Neutrophil (primary cell): ENCODE results near the gene DCP1B.
A peak's percentile ranks its signal among the peaks of the same experiment; 100 is the strongest.

Experiments used
- H3K27ac ChIP-seq: fragments of 200-600 bp; sonication (generic); 2 replicates; pipeline ENCODE4 v1.5.1; 2016; ENCODE audit warnings: mild to moderate bottlenecking, moderate library complexity
- H3K27me3 ChIP-seq: fragments of 200-600 bp; sonication (generic); 2 replicates; pipeline ENCODE4 v1.6.0; 2016; ENCODE audit warnings: mild to moderate bottlenecking
- H3K36me3 ChIP-seq: fragments of 200-600 bp; sonication (generic); 2 replicates; pipeline ENCODE4 v1.5.1; 2017
- H3K4me1 ChIP-seq, 2 experiments: fragments of 200-600 bp in 1 of 2; sonication (generic) in 1 of 2; 1 replicate in 1 of 2; 2 replicates in 1 of 2; pipeline versions ENCODE4 v1.5.1 to v1.6.1; 2013 to 2016; ENCODE audit warnings: low read depth in 1 of 2, low read length in 1 of 2, mild to moderate bottlenecking in 1 of 2, moderate library complexity in 1 of 2; ENCODE audit not compliant: control insufficient read depth in 1 of 2, insufficient read depth in 1 of 2
- H3K4me3 ChIP-seq, 2 experiments: fragments of 200-600 bp in 1 of 2; sonication (generic) in 1 of 2; 1 replicate in 1 of 2; 2 replicates in 1 of 2; pipeline ENCODE4 v1.5.1; 2013 to 2016; ENCODE audit warnings: low read depth in 1 of 2, low read length in 1 of 2, mild to moderate bottlenecking in 1 of 2, moderate library complexity in 1 of 2
- H3K9me3 ChIP-seq: fragments of 200-600 bp; sonication (generic); 2 replicates; pipeline ENCODE4 v1.5.1; 2016
- TF ChIP-seq, protein P1 (sequence below): fragments of 200-600 bp; sonication (generic); IDR thresholded peaks from 2 replicates; pipeline ENCODE4 v1.5.1; 2016; ENCODE audit warnings: antibody characterized with exemption

Gene DCP1B

DNA sequence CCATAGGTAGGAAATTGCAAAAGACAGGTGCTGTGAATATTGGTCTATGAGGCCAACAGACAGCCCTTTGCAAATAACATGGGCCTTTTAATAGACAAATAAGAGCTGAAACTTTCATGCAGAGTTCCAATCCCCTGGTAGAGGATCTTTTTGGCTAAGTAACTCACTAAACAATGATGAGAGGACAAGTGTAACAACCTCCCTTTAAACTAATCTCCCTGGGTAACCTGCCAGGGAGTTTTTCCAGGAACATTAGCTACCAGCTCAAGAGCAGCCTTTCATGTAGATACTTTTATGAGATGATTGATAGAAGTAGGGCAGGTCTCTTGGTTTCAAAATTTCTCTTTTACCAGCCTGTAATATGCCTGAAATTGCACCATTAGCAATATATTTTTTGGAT, 34.8 kb upstream of the DCP1B start:
- no peaks in the 10 kb centered on the region for H3K36me3 ChIP-seq
- TF ChIP-seq, protein P1, sequence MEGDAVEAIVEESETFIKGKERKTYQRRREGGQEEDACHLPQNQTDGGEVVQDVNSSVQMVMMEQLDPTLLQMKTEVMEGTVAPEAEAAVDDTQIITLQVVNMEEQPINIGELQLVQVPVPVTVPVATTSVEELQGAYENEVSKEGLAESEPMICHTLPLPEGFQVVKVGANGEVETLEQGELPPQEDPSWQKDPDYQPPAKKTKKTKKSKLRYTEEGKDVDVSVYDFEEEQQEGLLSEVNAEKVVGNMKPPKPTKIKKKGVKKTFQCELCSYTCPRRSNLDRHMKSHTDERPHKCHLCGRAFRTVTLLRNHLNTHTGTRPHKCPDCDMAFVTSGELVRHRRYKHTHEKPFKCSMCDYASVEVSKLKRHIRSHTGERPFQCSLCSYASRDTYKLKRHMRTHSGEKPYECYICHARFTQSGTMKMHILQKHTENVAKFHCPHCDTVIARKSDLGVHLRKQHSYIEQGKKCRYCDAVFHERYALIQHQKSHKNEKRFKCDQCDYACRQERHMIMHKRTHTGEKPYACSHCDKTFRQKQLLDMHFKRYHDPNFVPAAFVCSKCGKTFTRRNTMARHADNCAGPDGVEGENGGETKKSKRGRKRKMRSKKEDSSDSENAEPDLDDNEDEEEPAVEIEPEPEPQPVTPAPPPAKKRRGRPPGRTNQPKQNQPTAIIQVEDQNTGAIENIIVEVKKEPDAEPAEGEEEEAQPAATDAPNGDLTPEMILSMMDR: no peak

DNA sequence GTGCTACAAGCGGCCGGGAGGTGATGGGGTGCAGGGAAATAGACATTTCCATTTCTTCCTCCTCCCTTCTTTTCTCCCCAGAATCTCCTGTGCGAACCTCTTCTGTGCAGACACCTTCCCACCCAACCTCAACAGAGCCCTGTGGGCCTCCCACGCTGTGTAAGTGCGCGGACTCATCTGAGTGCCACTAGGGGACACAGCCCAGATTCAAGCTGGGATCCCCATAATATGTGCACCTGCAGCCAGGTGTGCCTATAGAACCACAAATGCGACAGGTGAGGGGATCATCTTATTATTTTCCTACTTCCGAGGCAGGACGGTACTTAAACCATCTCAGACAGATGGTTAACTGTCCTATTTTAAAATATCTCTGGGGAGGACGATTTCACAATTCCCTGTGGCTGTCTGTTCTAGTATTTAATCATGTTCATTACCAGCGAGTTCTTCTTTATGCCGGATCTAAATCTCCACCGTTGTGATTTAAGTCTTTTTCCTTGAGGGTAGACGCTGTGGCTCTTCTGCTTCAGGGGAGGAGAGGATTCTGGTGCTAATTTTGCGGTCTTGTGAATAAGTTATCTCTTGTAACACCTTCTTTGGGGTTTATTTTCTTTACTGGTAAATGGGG, 31.3 kb upstream of the DCP1B start:
- H3K27me3 ChIP-seq: peaks cover 99% of the 10 kb centered on the region
- no peak overlapping the region for H3K27ac ChIP-seq
- peaks cover 8% of the 10 kb centered on the region in 2 experiments for H3K4me1 ChIP-seq
- TF ChIP-seq, protein P1: no peak
- no peaks in the 10 kb centered on the region for H3K36me3 ChIP-seq
- peak overlapping the region in 1 of 2 experiments; percentile 50 for H3K4me3 ChIP-seq
- H3K9me3 ChIP-seq: no peaks in the 10 kb centered on the region

More for the DNA sequence above, 34.8 kb upstream of the DCP1B start:
- H3K9me3 ChIP-seq: no peaks in the 10 kb centered on the region
- H3K27ac ChIP-seq: no peak overlapping the region
- H3K4me3 ChIP-seq: no peak overlapping the region
- H3K4me1 ChIP-seq: peaks cover 8% of the 10 kb centered on the region in 2 experiments
- H3K27me3 ChIP-seq: peaks cover 96% of the 10 kb centered on the region

DNA sequence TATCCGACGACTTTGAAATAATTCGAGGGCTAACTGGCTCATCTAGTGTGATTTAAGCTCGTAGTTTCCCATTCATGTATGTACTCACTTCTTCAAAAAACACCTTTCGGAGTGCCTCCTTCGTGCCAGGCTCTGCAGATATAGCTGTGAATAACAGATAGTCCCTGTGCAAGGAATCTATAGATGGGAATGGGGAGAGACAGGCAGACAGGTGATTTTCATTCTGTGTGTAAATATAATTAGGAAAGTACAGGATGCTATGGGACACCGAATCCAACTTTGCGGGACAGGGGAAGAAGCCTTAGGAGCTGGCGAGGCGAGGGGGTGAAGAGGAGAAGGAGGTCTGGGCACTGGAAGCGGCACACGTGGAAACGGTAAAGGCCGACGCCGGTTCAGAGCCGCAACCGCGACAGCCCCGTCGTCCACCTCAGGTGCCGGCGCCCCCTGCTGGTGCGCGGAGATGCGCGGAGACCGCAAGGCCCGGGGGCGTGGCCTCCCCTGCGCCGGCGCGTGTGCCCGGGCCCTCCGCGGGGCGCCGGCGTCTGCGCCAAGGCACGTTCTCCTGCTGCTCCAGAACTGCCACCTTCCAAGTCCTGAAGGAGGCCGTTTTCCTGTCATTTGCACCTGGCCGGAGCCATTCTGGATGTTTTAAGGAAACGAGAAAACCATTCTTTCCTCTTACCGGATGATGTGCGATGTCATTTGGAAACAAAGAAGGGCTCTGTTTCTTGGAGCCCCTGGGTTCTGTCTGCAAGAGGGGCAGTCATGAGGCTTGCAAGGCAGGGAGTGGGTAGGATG, 30.6 kb upstream of the DCP1B start:
- Histone ChIP-seq H3K27me3 (peaks cover 96% of the 10 kb centered on the region), H3K36me3 (no peaks in the 10 kb centered on the region), H3K4me1 (peaks cover 8% of the 10 kb centered on the region in 2 experiments), H3K4me3 (peak overlapping the region; percentile 37 to 50), H3K27ac (no peak overlapping the region), H3K9me3 (no peaks in the 10 kb centered on the region)
- TF ChIP-seq, protein P1: peak; percentile 69

DNA sequence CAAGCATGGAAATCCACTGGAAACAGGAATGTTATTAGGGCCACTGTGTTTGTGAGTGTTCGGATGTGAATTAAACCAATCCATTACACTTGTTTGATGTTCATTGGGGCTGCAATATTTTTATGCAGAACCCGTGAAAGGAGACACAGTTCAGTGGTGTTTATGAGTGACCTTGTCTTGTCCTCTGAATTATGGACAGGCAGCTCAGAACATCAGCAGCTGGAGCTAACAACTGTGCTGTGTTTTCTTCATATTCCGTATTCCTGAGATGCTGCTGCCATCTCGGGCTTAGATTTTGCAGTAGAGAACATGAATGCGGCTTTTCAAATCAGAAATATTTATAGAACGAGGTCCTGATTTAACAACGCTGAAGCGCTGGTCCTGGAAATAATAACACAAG, 28.2 kb upstream of the DCP1B start:
- peaks cover 8% of the 10 kb centered on the region in 2 experiments for H3K4me1 ChIP-seq
- H3K27me3 ChIP-seq: peaks cover 94% of the 10 kb centered on the region
- TF ChIP-seq, protein P1: no peak
- no peaks in the 10 kb centered on the region for H3K36me3 ChIP-seq
- H3K4me3 ChIP-seq: no peak overlapping the region
- H3K27ac ChIP-seq: no peak overlapping the region
- no peaks in the 10 kb centered on the region for H3K9me3 ChIP-seq

DNA sequence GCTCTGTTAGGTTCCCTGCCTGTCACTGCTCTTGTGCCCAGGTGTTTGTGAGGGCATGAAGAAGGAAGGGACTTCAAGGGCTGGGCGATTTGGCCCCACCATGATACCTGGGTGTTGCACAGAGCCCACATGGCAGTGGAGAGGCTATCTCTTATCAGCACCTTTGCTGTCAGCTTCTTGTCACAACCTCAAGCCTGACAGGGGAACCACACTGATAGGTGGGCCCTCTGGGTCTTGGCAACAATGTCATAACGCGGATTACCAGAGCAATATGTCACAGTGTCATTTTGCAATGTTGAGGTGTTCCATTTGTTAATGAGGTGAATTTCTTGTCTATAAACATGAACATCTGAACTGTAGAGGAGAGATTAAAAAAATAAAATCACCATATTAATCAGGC, 25.6 kb upstream of the DCP1B start:
- Histone ChIP-seq H3K4me3 (no peak overlapping the region), H3K9me3 (no peaks in the 10 kb centered on the region), H3K36me3 (no peaks in the 10 kb centered on the region), H3K27ac (no peak overlapping the region), H3K4me1 (peaks cover 4% of the 10 kb centered on the region in 2 experiments), H3K27me3 (peaks cover 85% of the 10 kb centered on the region)
- TF ChIP-seq, protein P1: no peak
